IPS-18c (cell line): ENCODE results near the gene ANKH.

Experiments used
- H3K4me3 ChIP-seq: 2 replicates; pipeline ENCODE4 v1.7.0; 2013; ENCODE audit warnings: low read depth, mild to moderate bottlenecking, low read length, moderate library complexity; ENCODE audit not compliant: insufficient read depth
- H3K9me3 ChIP-seq: one replicate; pipeline ENCODE4 v1.6.1; 2013; ENCODE audit warnings: mild to moderate bottlenecking, low read length, moderate library complexity; ENCODE audit not compliant: control insufficient read depth, insufficient read depth

The ANKH gene

DNA sequence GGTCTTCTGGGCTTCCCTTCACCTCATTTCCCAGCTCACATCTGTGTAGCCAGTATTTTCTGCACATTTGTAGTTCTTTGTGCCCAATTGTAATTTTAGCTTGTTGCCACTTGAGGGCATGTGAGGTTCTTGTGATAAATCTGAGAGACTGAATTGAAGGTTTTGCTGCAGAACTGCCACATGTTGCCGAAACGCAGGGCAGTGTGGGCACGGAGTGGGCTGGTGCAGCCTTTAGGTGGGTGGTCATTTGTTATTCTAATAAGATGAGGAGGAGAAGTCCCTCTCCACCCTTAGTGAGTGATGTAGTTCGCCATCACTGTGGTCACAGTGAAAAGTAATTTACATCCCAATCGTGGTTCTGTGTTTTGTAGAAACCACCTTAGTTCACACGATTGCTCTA, 185.8 kb downstream of the ANKH start:
- H3K9me3 ChIP-seq: no peaks in the 10 kb centered on the region
- no peak overlapping the region for H3K4me3 ChIP-seq

DNA sequence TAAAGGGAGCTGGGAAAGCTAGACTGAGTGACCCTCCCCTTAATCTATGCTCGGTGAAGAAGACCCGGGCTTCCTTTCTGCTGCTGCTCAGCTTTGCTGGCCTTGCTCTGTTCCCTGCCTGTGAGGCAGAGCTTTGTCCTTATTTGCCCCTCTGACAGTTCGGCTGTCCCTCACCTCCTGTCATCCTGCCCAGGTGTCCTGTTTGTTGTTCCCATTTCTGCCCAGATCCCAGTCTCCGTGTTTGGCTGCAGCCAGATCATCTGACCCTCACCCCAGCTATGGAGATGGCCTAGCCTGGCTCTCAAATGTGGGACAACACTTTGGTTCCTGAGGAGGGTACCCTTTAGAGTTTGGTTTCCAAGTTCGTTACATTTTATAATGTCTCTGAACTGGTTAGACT, 186.8 kb downstream of the ANKH start:
- Histone ChIP-seq H3K9me3 (no peaks in the 10 kb centered on the region), H3K4me3 (no peak overlapping the region)

GRCh38 chr5:14683906-14684455, 187.6 kb downstream of the ANKH start:
- Histone ChIP-seq H3K4me3 (no peak overlapping the region), H3K9me3 (no peaks in the 10 kb centered on the region)

DNA sequence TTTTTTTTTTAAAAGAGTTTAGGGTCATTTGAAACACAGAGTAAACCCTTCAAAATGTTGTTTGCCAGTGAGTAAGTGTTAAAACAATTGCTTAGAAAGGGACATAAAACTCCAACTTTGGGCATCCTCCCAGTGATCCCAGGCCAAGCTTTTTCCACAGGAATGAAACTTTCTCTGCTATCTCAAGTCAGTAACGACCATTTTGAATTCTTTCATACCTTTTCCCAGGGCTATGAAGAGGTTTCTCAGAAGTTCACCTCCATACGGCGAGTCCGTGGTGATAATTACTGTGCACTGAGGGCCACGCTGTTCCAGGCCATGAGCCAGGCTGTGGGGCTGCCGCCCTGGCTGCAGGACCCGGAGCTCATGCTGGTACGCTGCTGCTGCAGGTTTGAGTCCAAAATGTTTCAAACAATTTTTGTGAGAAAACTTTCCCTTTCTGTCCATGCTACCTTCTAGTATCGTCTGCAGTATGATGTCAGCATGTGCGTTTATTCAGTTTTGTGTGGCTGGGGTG, 190.3 kb downstream of the ANKH start:
- Histone ChIP-seq H3K9me3 (no peaks in the 10 kb centered on the region), H3K4me3 (no peak overlapping the region)

DNA sequence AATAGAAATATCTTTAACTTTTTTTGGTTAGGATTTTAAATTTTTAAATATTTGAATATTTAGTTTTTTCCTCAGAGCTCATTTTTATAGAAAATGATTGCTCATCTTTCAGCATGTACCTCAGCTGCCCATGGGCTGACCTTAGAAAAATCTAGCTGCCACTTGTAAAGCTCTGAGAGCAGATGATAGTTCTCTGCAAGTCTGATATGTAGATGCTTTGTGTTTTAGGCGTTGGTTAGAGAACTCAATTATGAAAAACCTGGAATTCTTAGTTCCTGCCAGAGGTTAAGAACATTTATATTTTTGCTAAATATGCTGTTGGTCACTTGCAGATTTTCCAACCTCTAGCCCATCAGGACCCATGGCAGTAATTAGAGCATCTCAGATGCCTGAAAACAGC, 192.0 kb downstream of the ANKH start:
- H3K4me3 ChIP-seq: no peak overlapping the region

GRCh38 chr5:14678773-14679334, 192.7 kb downstream of the ANKH start:
- no peak overlapping the region for H3K4me3 ChIP-seq
- H3K9me3 ChIP-seq: no peaks in the 10 kb centered on the region

More for the DNA sequence above, 192.0 kb downstream of the ANKH start:
- no peaks in the 10 kb centered on the region for H3K9me3 ChIP-seq

DNA sequence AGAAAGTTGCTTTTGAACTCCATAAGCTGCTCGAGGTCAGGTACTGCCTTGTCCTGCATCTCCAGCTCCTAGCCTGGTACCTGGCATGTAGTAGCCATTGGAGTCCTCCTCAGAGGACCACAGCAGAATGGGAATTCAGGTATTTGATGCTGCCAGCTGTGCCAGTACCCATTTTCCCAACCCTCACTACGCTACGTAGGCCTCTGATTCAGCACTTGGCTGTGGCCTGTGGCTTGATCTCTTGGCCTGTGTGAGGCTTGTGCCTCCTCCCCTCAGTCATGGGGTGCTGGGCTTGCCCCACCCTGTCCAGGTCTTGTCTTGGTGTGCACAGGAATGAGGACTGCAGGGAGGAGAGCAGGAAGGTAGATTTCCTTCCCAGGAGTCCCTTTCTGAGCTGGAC, 195.3 kb downstream of the ANKH start:
- no peaks in the 10 kb centered on the region for H3K9me3 ChIP-seq
- H3K4me3 ChIP-seq: no peak overlapping the region

DNA sequence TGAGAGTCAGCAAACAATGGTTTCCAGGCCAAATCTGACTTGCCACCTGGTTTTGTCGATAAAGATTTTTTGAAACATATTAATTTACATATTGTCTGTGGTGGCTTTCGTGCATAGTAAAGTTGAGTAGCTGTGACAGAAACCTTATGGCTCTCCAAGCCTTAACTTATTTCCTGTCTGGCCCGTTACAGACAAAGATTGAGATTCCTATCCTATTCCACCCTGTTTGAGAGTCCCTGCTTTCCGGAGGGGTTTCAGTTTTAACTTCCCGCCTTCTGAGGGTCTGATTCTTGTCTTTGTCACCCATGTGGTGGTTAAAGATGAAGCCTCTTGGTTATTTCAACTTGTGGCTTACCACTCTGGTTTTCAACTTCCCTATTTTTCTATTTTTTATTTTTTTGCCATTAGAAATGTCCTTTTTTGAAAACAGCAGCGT, 195.7 kb downstream of the ANKH start:
- Histone ChIP-seq H3K9me3 (no peaks in the 10 kb centered on the region), H3K4me3 (no peak overlapping the region)

DNA sequence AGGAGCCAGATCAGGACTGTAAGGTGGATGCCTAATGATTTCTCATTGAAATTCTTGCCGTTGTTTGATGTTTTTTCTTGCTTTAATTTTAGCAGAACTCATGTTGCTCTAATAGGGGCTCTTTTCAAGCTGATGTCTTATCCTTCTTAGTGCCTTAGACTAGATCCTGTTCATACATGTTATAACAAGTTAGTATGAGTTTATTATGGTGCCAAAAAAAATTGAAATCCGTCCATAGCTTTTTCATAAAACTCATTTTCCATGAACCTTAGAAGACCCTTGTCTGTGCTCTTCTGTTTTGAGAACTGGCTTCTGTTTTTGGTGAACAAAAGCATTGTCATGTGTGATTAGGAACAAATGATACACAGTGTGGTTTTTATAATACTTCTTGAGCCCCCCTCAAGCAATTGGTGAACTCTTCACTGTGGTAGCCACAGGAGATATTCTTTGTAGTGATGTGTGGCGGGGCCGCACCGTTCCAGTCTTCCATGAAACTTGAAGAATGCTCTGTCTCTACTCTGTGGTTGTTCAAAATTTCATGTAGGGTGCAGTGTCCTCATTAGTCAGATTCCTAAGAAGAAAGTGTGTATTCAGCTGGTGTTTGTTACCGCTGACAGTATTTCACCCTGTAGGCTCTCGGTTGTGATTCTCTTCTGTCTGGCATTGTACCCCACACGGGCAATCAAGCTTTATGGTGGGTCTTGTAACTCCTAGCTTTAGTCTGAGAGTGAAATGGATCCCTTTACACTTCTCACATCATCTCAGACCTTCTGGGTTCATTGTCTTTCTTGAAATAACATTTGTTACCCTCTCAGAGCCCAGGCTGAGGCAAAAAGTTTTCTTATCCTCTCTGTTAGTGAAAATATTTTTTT, 196.4 kb downstream of the ANKH start:
- Histone ChIP-seq H3K9me3 (no peaks in the 10 kb centered on the region), H3K4me3 (no peak overlapping the region)

GRCh38 chr5:14673443-14673842, 198.1 kb downstream of the ANKH start:
- Histone ChIP-seq H3K9me3 (no peaks in the 10 kb centered on the region), H3K4me3 (no peak overlapping the region)

DNA sequence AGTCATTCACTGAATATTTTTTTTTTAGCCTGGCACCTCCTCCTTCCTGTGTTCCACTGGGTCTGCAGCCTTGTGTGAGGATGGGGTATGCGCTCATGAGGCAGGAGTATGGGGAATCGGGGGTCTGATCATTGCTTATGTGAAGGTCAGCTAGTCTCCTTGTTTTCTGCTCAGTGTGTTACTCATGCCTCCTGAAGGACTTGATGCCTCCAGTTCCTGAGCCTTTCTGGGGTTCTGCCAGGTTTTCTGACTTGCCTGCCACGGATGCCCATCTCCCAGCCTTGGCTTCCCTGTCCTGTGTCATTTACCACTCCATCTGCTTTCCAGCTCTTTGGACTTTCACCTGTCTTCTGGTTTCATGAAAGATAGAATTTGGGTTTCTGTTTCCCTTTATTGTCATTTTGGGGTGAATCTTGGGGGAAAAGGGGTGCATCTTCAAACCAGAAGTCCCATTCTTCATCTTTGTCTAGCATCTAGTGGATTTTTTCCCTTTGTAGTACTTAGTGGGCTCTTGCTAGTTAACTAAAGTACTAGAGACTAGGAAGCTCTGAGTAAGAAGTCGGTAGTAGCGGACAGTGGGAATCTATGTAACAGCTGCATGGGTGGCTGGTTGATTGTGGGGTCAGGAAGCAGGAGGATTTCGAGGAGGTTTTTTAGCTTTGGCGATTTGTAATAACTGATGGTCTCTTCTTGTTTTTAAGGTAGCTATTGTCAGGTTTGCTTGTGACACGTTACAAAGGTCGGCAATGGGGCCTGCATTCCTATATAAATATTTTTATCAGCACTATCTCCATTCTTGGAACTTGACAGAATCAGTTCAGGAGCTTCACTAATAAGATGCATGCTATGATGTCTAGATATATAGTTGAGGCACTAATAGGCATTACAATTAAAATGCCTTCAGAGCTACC, 198.8 kb downstream of the ANKH start:
- Histone ChIP-seq H3K9me3 (no peaks in the 10 kb centered on the region), H3K4me3 (no peak overlapping the region)

- Histone ChIP-seq H3K4me3 (no peak overlapping the region), H3K9me3 (no peaks in the 10 kb centered on the region)
Measured at GRCh38 chr5:14672082-14672481, 199.5 kb downstream of the ANKH start.

GRCh38 chr5:14671414-14671813, 200.2 kb downstream of the ANKH start:
- H3K9me3 ChIP-seq: no peaks in the 10 kb centered on the region
- no peak overlapping the region for H3K4me3 ChIP-seq

DNA sequence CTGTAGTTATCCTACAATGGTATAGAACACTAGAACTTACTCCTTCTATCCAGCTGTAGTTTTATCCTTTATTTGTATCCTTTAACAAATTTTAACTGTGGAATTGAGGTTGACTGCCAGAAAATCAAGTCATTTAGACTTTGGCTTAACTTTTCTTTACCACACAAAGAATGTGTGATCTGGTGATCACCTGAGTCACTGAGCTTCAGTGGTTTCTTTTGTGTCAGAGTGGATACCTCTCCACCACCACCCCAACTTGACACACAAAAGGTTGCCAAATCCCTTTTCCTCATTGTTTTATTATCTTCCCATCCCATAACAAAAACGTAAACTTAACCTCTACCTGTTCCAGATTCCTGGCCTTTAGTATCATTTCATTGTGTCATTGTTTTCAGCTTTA, 201.6 kb downstream of the ANKH start:
- no peak overlapping the region for H3K4me3 ChIP-seq

GRCh38 chr5:14669415-14669814, 202.2 kb downstream of the ANKH start:
- Histone ChIP-seq H3K9me3 (no peaks in the 10 kb centered on the region), H3K4me3 (no peak overlapping the region)

More for the DNA sequence above, 201.6 kb downstream of the ANKH start:
- H3K9me3 ChIP-seq: no peaks in the 10 kb centered on the region

DNA sequence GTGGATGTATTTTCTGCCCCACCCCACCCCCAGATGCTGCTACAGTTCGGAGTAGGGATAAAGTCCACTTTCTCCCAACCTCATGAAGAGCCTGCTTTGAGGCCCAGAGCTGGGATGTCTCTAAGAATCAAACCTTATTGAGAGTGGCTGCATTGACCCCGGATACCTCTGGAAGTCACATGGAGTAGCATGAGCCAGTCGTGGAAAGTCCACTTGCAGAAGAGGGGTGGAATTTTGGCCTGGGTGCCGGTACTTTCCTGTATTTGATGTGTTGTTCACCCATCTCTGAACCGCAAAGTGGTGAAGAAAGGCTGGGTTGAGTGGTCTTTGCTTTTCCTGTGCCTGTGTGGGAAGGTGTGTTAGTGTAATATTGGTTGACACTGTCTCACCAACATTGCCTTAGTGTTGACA, 203.4 kb downstream of the ANKH start:
- Histone ChIP-seq H3K9me3 (no peaks in the 10 kb centered on the region), H3K4me3 (no peak overlapping the region)

DNA sequence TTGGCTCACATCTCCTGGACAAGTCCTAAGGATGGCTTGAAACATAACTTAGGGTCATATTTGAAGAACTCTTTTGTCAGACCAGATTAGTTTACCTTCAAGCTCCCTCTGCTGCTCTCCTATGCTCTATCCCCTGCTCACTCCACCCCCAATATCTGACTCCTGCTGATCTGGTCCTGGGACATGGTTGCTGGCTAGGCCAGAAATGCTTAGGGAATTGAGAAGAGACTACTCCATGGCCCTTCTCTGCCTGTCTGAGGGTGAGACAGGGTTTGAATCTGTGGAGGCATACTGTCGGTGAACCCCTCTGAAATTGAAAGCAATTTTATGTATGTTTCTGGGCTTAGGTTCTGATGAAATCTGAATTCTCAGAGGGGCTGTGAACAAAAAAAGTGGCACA, 203.8 kb downstream of the ANKH start:
- H3K9me3 ChIP-seq: no peaks in the 10 kb centered on the region
- H3K4me3 ChIP-seq: no peak overlapping the region
